Measurements from ENCODE around the gene GALNS.

- TF ChIP-seq EZH2 (IDR thresholded peaks at IDR 0.05; ENCODE audit: borderline replicate concordance, low read length) (no peak), CTCF (IDR thresholded peaks at IDR 0.05; ENCODE audit: low read length) (no peak)
These were observed 66.2 kb downstream of the GALNS start for GRCh38 chr16:88790312-88791211.

Measured in OCI-LY1 (cell line).